Activated naive CD4-positive, alpha-beta T cell treated with anti-CD3 and anti-CD28 coated beads, Interleukin-2, amount 10 ng/mL, durations not matched to agents 7 days and 5 days (primary cell): Measurements from ENCODE around the gene RSU1.

Source experiments
- CTCF ChIA-PET: fragments of 350-600 bp; sonication (Branson Sonifier 250); formaldehyde crosslinking; loops from one replicate; lab custom pipeline; 2021; ENCODE audit warnings: antibody characterized with exemption; lab: Charles Lee
- DNase-seq: peaks from one replicate; pipeline ENCODE4 v3.0.0-alpha.2; 2020
- H3K27ac Mint-ChIP-seq: one replicate; pipeline ENCODE4 v1.8.0; 2021; ENCODE audit warnings: mild to moderate bottlenecking, moderate library complexity, mixed read lengths
- H3K27me3 Mint-ChIP-seq: one replicate; pipeline ENCODE4 v1.8.0; 2021; ENCODE audit warnings: mild to moderate bottlenecking, mixed read lengths
- H3K36me3 Mint-ChIP-seq: one replicate; pipeline ENCODE4 v1.8.0; 2021; ENCODE audit warnings: mixed read lengths
- H3K4me1 Mint-ChIP-seq: one replicate; pipeline ENCODE4 v1.8.0; 2021; ENCODE audit warnings: mixed read lengths
- H3K4me3 Mint-ChIP-seq: one replicate; pipeline ENCODE4 v1.8.0; 2021; ENCODE audit warnings: mild to moderate bottlenecking, moderate library complexity, mixed read lengths
- H3K9me3 Mint-ChIP-seq: one replicate; pipeline ENCODE4 v1.8.0; 2021; ENCODE audit warnings: mixed read lengths

Gene RSU1

DNA sequence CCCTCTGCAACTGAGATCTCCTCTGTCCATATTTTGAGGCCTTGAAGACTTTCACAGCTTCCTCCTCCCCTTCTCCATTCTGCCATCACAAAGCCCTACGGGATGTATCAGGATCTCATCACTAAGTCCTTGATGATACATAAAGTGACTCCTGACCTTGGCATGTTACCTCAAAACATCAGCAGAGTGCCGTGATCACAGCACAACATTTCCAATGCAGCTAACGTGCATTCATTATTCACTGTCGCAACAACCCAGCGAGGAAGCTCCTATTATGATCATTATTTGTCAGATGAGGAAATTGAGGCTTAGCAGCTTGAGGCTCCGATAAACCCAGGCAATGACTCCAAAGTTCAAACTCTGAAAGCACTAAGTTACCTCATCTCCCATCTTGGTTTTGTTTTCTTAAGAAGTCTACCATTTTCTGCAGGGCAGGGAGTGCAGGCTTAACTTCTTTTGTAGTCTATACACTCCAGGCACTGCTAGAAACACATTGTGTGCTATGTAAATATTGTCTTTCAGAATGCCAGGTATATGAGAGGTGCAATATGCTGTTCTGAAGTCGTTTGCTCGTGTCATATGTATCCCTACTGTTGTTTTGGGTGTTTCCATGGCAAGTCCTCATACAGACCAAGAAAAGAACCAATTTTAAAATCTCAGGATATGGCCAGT is 215.0 kb downstream of the RSU1 start:
- CTCF ChIA-PET, result no interaction called here

GRCh38 chr10:16599662-16600061 is 217.6 kb downstream of the RSU1 start:
- H3K36me3 Mint-ChIP-seq, result peaks cover 10% of the 10 kb centered on the region
- peaks cover 1% of the 10 kb centered on the region for H3K9me3 Mint-ChIP-seq
- CTCF ChIA-PET, result no interaction called here
- no peak for DNase-seq
- H3K4me1 Mint-ChIP-seq, result no peaks in the 10 kb centered on the region
- no peak overlapping the region for H3K27ac Mint-ChIP-seq
- H3K4me3 Mint-ChIP-seq, result no peak overlapping the region
- no peaks in the 10 kb centered on the region for H3K27me3 Mint-ChIP-seq

More for the DNA sequence above, 215.0 kb downstream of the RSU1 start:
- Mint-ChIP-seq H3K4me3 (no peak overlapping the region), H3K36me3 (peaks cover 10% of the 10 kb centered on the region), H3K27me3 (no peaks in the 10 kb centered on the region), H3K9me3 (peaks cover 1% of the 10 kb centered on the region), H3K4me1 (no peaks in the 10 kb centered on the region), H3K27ac (no peak overlapping the region)
- no peak for DNase-seq

- CTCF ChIA-PET, result no interaction called here
- DNase-seq, result no peak
- no peak overlapping the region for H3K4me3 Mint-ChIP-seq
- no peaks in the 10 kb centered on the region for H3K4me1 Mint-ChIP-seq
- peaks cover 22% of the 10 kb centered on the region for H3K36me3 Mint-ChIP-seq
- no peaks in the 10 kb centered on the region for H3K27me3 Mint-ChIP-seq
- no peak overlapping the region for H3K27ac Mint-ChIP-seq
- peaks cover 1% of the 10 kb centered on the region for H3K9me3 Mint-ChIP-seq
Measured at GRCh38 chr10:16597656-16598055, 219.6 kb downstream of the RSU1 start.

DNA sequence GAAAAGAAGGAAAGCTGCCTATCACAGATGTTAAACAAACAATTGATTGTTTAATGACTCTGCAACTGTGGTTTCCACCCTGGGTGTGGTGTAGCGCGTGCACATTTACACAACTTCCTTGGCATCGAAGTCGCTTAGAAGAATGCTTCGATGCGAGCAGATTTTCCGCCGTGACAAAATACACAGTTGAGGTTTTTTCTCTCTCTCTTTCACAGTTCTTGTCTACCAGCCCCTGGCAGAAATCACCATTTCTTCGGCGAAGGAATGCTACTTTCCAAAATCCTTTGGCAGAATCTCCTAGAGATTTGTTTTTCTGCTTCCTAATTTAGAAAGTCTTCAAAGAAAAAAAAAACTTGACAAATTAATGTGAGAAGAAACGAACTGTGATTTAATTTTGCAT is 224.8 kb downstream of the RSU1 start:
- Mint-ChIP-seq H3K4me3 (no peak overlapping the region), H3K9me3 (no peaks in the 10 kb centered on the region), H3K36me3 (peaks cover 27% of the 10 kb centered on the region), H3K27ac (no peak overlapping the region), H3K27me3 (no peaks in the 10 kb centered on the region), H3K4me1 (no peaks in the 10 kb centered on the region)
- DNase-seq, result no peak
- CTCF ChIA-PET, result no interaction called here

DNA sequence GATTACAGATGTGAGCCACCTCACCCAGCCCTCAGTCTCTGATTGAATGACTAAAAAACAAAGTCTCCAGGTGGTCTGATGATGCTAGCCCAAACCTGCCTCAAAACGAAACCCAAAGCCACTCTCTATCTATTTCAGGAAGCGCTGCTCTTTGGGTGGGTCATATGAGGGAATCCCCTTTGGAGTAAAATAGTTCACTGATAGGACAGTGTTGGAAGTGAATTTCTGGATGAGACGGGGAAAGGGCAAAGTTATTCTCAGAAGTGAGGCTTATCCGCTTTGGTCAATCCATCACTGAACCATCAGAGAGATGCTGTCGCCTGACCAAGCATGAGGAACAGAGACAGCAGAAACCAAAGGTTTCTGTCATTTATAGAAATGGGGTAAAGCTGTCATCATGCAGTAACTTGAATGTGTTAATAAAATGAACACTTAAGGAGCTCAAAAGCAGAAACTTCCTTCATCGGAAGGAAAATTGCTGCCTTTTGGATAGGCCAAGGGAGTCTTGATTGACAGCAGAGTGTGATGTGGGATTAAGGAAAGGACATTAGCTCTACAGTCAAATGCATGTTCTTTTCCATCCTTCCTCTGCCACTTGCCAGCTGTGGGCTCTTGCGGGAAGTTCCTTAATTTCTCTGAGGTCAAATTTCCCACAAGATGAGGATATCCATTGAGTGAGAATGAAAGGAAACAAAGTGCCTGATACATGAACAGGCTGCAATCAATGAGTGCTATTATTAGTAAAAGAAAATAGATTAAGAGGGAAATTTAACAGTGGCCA is 230.7 kb downstream of the RSU1 start:
- no peak overlapping the region for H3K27ac Mint-ChIP-seq
- H3K36me3 Mint-ChIP-seq, result peaks cover 4% of the 10 kb centered on the region
- CTCF ChIA-PET, result no interaction called here
- no peaks in the 10 kb centered on the region for H3K27me3 Mint-ChIP-seq
- no peaks in the 10 kb centered on the region for H3K9me3 Mint-ChIP-seq
- DNase-seq, result no peak
- no peak overlapping the region for H3K4me3 Mint-ChIP-seq
- H3K4me1 Mint-ChIP-seq, result no peaks in the 10 kb centered on the region

GRCh38 chr10:16585103-16585502 is 232.1 kb downstream of the RSU1 start:
- no peaks in the 10 kb centered on the region for H3K36me3 Mint-ChIP-seq
- H3K9me3 Mint-ChIP-seq, result no peaks in the 10 kb centered on the region
- DNase-seq, result no peak
- peaks cover 5% of the 10 kb centered on the region for H3K27me3 Mint-ChIP-seq
- H3K27ac Mint-ChIP-seq, result no peak overlapping the region
- no peaks in the 10 kb centered on the region for H3K4me1 Mint-ChIP-seq
- CTCF ChIA-PET, result no interaction called here
- H3K4me3 Mint-ChIP-seq, result no peak overlapping the region

GRCh38 chr10:16583382-16583781 is 233.8 kb downstream of the RSU1 start:
- H3K9me3 Mint-ChIP-seq, result no peaks in the 10 kb centered on the region
- H3K4me1 Mint-ChIP-seq, result no peaks in the 10 kb centered on the region
- H3K4me3 Mint-ChIP-seq, result no peak overlapping the region
- peaks cover 5% of the 10 kb centered on the region for H3K27me3 Mint-ChIP-seq
- no peaks in the 10 kb centered on the region for H3K36me3 Mint-ChIP-seq
- DNase-seq, result no peak
- CTCF ChIA-PET, result no interaction called here
- H3K27ac Mint-ChIP-seq, result no peak overlapping the region

DNA sequence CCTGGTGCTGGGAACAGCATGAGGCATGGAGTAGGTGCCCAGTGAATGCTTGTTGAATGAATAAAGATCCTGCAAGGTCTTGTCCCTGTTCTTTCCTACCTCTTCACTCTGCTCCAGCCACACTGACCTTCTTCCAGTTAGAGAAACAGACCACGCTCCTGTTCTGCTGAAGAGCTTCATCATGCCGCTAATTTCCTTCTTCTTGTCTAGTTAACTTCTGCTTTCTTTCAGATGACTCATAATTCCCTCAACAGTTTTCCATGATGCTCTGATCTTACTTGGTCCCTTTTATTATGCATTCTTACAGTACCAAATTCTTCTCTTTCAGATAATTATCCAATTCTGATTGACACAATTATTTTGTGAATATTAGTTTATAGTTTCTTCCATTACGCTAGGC is 236.0 kb downstream of the RSU1 start:
- Mint-ChIP-seq H3K4me1 (no peaks in the 10 kb centered on the region), H3K4me3 (no peak overlapping the region), H3K36me3 (no peaks in the 10 kb centered on the region), H3K9me3 (no peaks in the 10 kb centered on the region), H3K27ac (no peak overlapping the region), H3K27me3 (peaks cover 12% of the 10 kb centered on the region)
- CTCF ChIA-PET, result no interaction called here
- no peak for DNase-seq

DNA sequence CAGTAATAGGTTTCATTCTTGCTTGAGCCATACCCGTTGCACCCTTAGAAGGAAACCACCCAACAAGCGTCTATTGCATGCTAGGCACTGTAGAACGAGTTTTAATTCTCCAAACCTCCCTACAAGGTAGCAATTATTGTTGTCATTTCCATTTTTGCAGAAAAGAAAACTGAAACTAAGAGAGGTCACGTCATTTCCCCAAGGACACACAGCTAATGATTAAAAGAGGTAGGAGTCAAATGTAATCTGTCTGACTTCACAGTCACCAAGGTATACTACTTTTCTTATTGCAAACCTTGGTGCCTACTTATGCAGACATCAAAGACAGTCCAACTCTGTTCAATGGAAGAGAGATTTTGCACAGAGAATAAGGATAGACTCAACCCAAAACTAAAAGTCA is 246.5 kb downstream of the RSU1 start:
- DNase-seq, result no peak
- no peaks in the 10 kb centered on the region for H3K9me3 Mint-ChIP-seq
- no peaks in the 10 kb centered on the region for H3K4me1 Mint-ChIP-seq
- CTCF ChIA-PET, result no interaction called here
- H3K27me3 Mint-ChIP-seq, result peaks cover 14% of the 10 kb centered on the region
- no peaks in the 10 kb centered on the region for H3K36me3 Mint-ChIP-seq
- H3K4me3 Mint-ChIP-seq, result no peak overlapping the region
- H3K27ac Mint-ChIP-seq, result no peak overlapping the region

DNA sequence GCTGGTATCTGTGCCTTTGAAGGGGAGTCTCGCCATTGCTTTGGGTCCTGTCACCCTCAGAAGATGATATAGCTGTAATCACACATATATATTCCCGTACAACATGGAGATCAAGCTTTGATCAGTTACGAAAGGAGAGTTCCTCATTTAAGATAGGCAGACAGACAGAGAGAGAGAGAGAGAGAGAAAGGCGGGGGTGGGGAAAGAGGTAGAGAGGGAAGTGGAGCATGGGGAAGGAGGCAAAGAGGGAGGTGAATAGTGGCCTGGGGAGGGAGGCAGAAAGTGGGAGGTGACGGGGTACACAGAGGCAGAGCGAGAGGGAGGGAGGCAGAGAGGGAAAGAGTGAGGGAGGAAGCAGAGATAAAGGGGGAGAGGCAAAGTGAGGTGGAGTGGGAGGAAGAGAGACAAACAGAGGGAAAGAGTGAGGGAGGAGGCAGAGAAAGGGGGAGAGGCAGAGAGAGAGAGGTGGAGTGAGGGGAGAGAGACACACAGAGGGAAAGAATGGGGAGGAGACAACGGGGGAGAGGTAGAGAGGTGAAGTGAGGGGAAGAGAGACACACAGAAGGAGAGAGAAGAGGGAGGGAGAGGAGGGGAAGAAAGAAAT is 250.9 kb downstream of the RSU1 start:
- Mint-ChIP-seq H3K9me3 (no peaks in the 10 kb centered on the region), H3K4me3 (no peak overlapping the region), H3K36me3 (no peaks in the 10 kb centered on the region), H3K4me1 (no peaks in the 10 kb centered on the region), H3K27me3 (peaks cover 9% of the 10 kb centered on the region), H3K27ac (no peak overlapping the region)
- no peak for DNase-seq
- CTCF ChIA-PET, result no interaction called here

DNA sequence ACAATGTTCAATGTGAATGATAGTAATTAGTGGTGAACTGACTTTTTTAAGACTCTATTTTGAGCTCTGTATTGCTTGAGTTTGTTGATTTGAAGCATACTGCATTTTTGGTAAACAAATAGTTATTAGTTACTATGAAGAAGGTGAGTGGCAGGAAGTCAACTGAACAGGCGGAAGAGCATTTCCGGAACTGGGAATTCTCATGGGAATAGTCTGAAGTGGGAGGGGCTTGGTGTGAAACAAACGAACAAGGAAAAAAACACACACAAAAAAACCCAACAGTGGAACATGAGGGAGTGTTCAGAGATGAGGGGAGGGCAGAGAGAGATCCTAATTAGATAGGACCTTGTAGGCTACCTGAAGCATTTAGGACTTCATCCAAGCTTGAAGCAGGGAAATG is 251.6 kb downstream of the RSU1 start:
- CTCF ChIA-PET, result no interaction called here
- H3K27me3 Mint-ChIP-seq, result peaks cover 9% of the 10 kb centered on the region
- no peak overlapping the region for H3K4me3 Mint-ChIP-seq
- H3K9me3 Mint-ChIP-seq, result no peaks in the 10 kb centered on the region
- H3K36me3 Mint-ChIP-seq, result no peaks in the 10 kb centered on the region
- no peaks in the 10 kb centered on the region for H3K4me1 Mint-ChIP-seq
- DNase-seq, result no peak
- H3K27ac Mint-ChIP-seq, result no peak overlapping the region

DNA sequence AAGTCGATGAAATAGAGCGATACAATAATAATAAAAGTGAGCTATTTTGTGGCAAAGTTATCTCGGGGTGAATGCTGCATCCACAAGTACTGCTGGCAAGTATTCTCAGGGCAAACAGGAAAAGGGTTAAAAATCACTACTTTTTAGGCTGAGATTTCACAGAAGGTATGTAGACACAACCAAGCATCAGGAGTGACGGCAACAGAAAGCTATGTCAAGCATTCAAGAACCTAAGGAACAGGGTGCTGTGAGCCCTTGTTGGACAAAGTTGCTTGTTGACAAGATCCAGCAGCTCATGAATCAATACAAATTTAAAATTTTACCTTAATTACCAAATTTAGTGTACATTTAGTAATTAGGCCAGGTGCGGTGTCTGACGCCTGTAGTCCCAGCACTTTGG is 254.3 kb downstream of the RSU1 start:
- H3K9me3 Mint-ChIP-seq, result no peaks in the 10 kb centered on the region
- DNase-seq, result no peak
- H3K4me3 Mint-ChIP-seq, result no peak overlapping the region
- peaks cover 5% of the 10 kb centered on the region for H3K27me3 Mint-ChIP-seq
- H3K36me3 Mint-ChIP-seq, result no peaks in the 10 kb centered on the region
- CTCF ChIA-PET, result interaction anchor here (0.7 kb wide), 1 partner anchor 18 kb away, joined by 3 read pairs; no protein-coding TSS in a partner anchor
- H3K4me1 Mint-ChIP-seq, result no peaks in the 10 kb centered on the region
- no peak overlapping the region for H3K27ac Mint-ChIP-seq

DNA sequence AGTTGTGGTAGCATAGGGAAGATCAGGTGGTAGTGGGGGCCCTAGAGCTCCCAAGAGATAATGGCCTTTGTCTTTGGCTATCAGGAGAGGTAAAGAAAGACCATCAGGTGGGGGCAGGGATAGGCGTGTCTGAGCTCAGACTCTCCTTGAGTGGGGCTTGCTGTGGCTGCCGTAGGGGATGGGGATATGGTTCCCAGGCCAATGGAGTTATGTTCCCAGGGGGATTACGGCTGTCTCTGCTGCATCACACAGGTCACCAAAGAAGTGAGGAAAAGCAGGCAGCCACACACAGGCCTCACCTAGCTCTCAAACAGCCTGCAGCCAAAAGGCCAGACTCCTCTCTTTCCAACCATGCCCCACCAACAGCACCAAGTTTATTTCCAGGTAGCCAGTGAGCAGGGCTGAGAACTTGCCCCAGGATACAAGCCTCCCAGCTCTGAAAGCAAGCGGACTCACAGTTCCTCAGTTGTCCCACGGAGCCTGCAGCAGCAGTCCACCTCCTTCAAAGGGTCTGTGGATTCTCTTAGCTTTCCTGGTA is 257.9 kb downstream of the RSU1 start:
- H3K27ac Mint-ChIP-seq, result no peak overlapping the region
- CTCF ChIA-PET, result no interaction called here

DNA sequence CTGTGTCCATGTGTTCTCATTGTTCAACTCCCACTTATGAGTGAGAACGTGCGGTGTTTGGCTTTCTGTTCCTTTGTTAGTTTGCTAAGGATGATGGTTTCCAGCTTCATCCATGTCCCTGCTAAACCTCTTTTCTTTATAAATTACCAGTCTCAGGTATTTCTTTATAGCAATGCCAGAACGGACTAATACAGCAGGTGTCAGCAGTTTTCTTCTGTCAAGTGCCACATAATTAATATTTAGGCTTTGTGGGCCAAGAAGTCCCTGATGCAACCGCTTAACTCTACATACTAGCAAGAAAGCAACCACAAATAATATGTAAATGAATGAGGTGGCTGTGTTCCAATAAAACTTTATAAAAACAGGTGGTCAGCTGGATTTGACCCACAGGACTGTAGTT is 269.3 kb downstream of the RSU1 start:
- no peak overlapping the region for H3K4me3 Mint-ChIP-seq
- no peak for DNase-seq
- no peaks in the 10 kb centered on the region for H3K4me1 Mint-ChIP-seq
- H3K36me3 Mint-ChIP-seq, result no peaks in the 10 kb centered on the region
- H3K27ac Mint-ChIP-seq, result no peak overlapping the region
- CTCF ChIA-PET, result no interaction called here
- peaks cover 9% of the 10 kb centered on the region for H3K27me3 Mint-ChIP-seq
- no peaks in the 10 kb centered on the region for H3K9me3 Mint-ChIP-seq

More for the DNA sequence above, 257.9 kb downstream of the RSU1 start:
- no peak for DNase-seq
- Mint-ChIP-seq H3K36me3 (no peaks in the 10 kb centered on the region), H3K4me3 (no peak overlapping the region), H3K9me3 (no peaks in the 10 kb centered on the region), H3K27me3 (peaks cover 3% of the 10 kb centered on the region), H3K4me1 (no peaks in the 10 kb centered on the region)
